Pancreas (tissue), 10 donors: ENCODE data around the gene ZNF200. TPM values are rescaled to one million over a fixed set of nuclear protein-coding genes. Genes with fewer than 3 reads are reported as not detected.

ENCODE experiments used
- ATAC-seq, 4 donors: fragments of 200-7000 bp; cut with Tn5 transposase; one replicate each; pipeline versions ENCODE4 v1.8.0 to v1.9.1; 2020; ENCODE audit warnings: mild to moderate bottlenecking in 4 of 4, moderate library complexity in 4 of 4
- DNase-seq, 6 donors: peaks; one replicate each; pipeline ENCODE4 v3.0.0-alpha.2; 2020
- FAIRE-seq: peaks from 2 replicates; lab custom pipeline; 2012; peaks lifted over from hg19 to GRCh38; lab: Jason Lieb, UNC
- H3K27ac ChIP-seq, 4 donors: fragments of 200-600 bp; sonication (generic); 1 replicate in 3 of 4; 2 replicates in 1 of 4; pipeline versions ENCODE4 v1.5.0 to v1.8.0; 2020
- H3K27me3 ChIP-seq, 4 donors: fragments of 200-600 bp; one replicate each; pipeline ENCODE4 v1.8.0; 2021
- H3K36me3 ChIP-seq, 3 donors: fragments of 200-600 bp; sonication (generic) in 1 of 3; one replicate each; pipeline versions ENCODE4 v1.5.0 to v1.8.0; 2020 to 2021
- H3K4me1 ChIP-seq, 3 donors: fragments of 200-600 bp; one replicate each; pipeline ENCODE4 v1.8.0; 2021
- H3K4me3 ChIP-seq, 4 donors: fragments of 200-600 bp; sonication (generic) in 2 of 4; one replicate each; pipeline versions ENCODE4 v1.5.0 to v1.8.0; 2020 to 2021
- H3K9me3 ChIP-seq, 4 donors: fragments of 200-600 bp; one replicate each; pipeline ENCODE4 v1.8.0; 2021
- WGBS, 2 donors: extraction: QIAGEN DNeasy Blood & Tissue Kit; methylation state at CpG; one replicate each; pipeline ENCODE4 v1.1.7; 2013; 5-methylcytosine and 5-hydroxymethylcytosine counted together
- intact Hi-C, 3 donors: fragments of 100-400 bp; cut with DNase I; formaldehyde crosslinking; loops; one replicate each; pipeline versions ENCODE4 v1.11.1 to v1.14.2; 2022
- polyA plus RNA-seq, 2 donors: library from polyadenylated mRNA; stranded (reverse); fragments of 200-250 nt; gene quantifications; one replicate each; pipeline ENCODE4 v1.2.3, GENCODE V29; 2013
- total RNA-seq, 6 donors: library from RNA; stranded (reverse); fragmentation: NEBNext Ultra II Directional in 4 of 6; extraction: Animal tissue kit (Norgen Biotek cat#: 25700) in 4 of 6; gene quantifications; one replicate each; pipeline versions ENCODE4 v1.2.1 to v1.2.4, GENCODE V29; 2021 to 2023
- TF ChIP-seq, protein P1 (sequence below), 4 donors: fragments of 200-600 bp; sonication (generic) in 3 of 4; IDR thresholded peaks; one replicate each; pipeline versions ENCODE4 v1.5.0 to v1.8.0; 2021; ENCODE audit warnings: antibody characterized with exemption in 4 of 4
- donor health status: healthy with polysubstance abuse.
- donor health status: DM: no; HTN: no; CAD: no; lungs with moderate emphysema.
- donor health status: DM: no; HTN: no; CAD: no.
- donor health status: control.
- donor health status: control.
- donor health status: Bipolar disorder and iron deficiency.
- donor health status: DM: yes; HTN: yes; CAD: no.
- donor health status: DM: no; HTN: no; CAD: no.
- donor health status: DM: no; HTN: no; CAD: no.
- donor health status: DM: yes; HTN: yes; CAD: no.

ZNF200 gene
- total and polyA plus RNA-seq, 8 donors = 1.5 to 3.7 (median 2.6) TPM

DNA sequence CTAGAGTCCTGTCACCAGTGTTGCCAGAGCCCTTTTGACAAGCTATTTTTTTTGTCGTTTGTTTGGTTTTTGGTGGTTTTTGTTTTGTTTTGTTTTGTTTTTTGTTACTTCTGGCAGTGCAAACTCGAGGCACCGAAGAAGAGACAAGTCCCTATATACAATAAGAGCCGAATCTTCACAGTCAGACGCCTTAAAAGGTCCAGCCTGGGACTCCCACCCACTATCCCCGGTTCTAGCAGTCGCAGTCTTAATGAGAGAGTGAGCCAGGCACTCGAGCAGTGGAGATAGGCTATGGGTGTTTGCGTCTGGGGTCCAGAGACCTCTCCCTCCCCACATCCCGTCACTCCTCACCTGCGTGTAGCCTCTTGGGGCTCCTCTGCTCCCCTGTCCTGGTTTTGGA lies 45.1 kb downstream of the ZNF200 start:
- no peak for DNase-seq
- Histone ChIP-seq H3K9me3 (no peaks in the 10 kb centered on the region), H3K27ac (no peak overlapping the region), H3K4me1 (peaks cover 0 to 5% (median 0%) of the 10 kb centered on the region in 3 donors), H3K27me3 (peaks cover 5 to 80% (median 20%) of the 10 kb centered on the region in 4 donors), H3K4me3 (no peak overlapping the region), H3K36me3 (no peaks in the 10 kb centered on the region)
- ATAC-seq = no peak
- intact Hi-C loops = no loop called here
- TF ChIP-seq, protein P1, sequence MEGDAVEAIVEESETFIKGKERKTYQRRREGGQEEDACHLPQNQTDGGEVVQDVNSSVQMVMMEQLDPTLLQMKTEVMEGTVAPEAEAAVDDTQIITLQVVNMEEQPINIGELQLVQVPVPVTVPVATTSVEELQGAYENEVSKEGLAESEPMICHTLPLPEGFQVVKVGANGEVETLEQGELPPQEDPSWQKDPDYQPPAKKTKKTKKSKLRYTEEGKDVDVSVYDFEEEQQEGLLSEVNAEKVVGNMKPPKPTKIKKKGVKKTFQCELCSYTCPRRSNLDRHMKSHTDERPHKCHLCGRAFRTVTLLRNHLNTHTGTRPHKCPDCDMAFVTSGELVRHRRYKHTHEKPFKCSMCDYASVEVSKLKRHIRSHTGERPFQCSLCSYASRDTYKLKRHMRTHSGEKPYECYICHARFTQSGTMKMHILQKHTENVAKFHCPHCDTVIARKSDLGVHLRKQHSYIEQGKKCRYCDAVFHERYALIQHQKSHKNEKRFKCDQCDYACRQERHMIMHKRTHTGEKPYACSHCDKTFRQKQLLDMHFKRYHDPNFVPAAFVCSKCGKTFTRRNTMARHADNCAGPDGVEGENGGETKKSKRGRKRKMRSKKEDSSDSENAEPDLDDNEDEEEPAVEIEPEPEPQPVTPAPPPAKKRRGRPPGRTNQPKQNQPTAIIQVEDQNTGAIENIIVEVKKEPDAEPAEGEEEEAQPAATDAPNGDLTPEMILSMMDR (IDR thresholded peaks at IDR 0.05) = no peak
- 19 to 20% methylated on average over 11 of the region's 11 CpGs for WGBS, 2 donors
- FAIRE-seq = no peak

- ATAC-seq (peak in 2 of 4 donors; percentile 43 to 54), DNase-seq (no peak), FAIRE-seq (no peak)
- H3K36me3 ChIP-seq = no peaks in the 10 kb centered on the region
- peaks cover 5 to 80% (median 20%) of the 10 kb centered on the region in 4 donors for H3K27me3 ChIP-seq
- no peaks in the 10 kb centered on the region for H3K9me3 ChIP-seq
- H3K4me1 ChIP-seq = peaks cover 0 to 5% (median 0%) of the 10 kb centered on the region in 3 donors
- intact Hi-C loops = no loop called here
- 5 to 6% methylated on average over 60 to 61 of the region's 61 CpGs for WGBS, 2 donors
- no peak overlapping the region for H3K27ac ChIP-seq
- peak overlapping the region in 1 of 4 donors; percentile 25 for H3K4me3 ChIP-seq
- TF ChIP-seq, protein P1 (IDR thresholded peaks at IDR 0.05) = no peak
Measured at GRCh38 chr16:3188925-3189825, 45.8 kb downstream of the ZNF200 start.

DNA sequence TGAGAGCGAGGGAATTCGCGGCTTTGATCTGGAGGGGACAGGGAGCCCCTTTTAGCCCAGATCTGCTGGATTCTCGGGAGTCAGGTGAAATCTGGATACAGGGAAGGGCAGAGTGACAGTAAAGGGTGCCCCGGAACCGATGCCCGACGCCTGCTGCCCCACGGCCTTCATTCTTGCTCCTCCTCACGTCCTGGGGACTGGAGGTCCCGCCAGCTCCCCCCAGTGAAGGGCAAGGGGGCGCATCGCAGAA lies 46.4 kb downstream of the ZNF200 start:
- Histone ChIP-seq H3K4me3 (peak overlapping the region in 2 of 4 donors; percentile 4 to 25), H3K36me3 (no peaks in the 10 kb centered on the region), H3K27me3 (peaks cover under 1 to 80% (median 22%) of the 10 kb centered on the region in 4 donors), H3K4me1 (peaks cover 0 to 5% (median 0%) of the 10 kb centered on the region in 3 donors), H3K9me3 (no peaks in the 10 kb centered on the region), H3K27ac (no peak overlapping the region)
- TF ChIP-seq, protein P1 (IDR thresholded peaks at IDR 0.05) = no peak
- FAIRE-seq (no peak), ATAC-seq (peak in 1 of 4 donors; percentile 28), DNase-seq (no peak)
- intact Hi-C loops = no loop called here
- 2 to 5% methylated on average over 9 to 13 of the region's 13 CpGs for WGBS, 2 donors

DNA sequence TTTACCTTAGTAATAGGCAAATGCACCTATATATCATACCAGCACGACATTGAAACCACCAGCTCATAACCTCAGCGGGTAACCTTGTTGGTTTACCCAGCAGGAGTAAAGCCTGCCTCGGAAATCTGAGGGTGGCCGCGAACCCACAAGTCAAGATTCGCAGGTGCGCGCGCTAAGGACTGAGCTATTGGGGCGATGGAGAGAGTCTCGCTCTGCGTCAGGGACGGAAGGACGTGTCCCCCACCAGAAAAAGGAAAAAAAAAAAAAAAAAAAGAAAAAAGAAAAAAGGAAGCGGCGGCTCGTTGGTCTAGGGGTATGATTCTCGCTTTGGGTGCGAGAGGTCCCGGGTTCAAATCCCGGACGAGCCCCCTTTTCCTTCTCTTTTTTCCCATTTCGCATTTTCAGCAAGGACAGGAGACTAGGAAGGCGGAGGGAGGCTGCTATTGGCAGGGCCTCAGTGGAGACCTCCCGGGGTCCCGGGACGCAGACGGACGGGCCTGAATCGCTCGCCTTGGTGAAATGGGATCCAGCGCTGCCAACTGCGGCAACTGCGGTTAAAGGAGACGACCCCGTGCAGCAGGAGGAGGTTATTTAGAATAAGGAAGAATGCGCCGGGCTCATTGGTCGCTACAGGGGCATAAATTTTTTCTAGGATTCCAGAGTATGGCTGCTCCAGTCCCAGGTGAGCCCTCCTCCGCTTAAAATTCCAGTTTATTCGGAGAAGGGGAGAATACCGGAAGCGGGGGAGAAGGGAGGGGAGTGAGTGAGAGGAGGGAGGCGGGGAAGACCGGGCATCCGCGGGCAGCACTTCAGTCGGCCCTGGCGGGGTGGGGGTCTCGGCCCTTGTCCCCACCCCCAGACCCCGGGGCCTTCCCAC lies 46.9 kb downstream of the ZNF200 start, which contains the start of gene OR1F1:
Gene OR1F1, plus strand, starts transcription at position 407 of the 877 bp plus-strand sequence.
- Histone ChIP-seq H3K27me3 (peaks cover 0 to 79% (median 20%) of the 10 kb centered on the region in 4 donors), H3K27ac (no peak within 1 kb of the TSS), H3K4me3 (peak within 1 kb of the TSS in 2 of 4 donors; percentile 4 to 25), H3K9me3 (no peaks in the 10 kb centered on the region), H3K36me3 (no peaks in the 10 kb centered on the region), H3K4me1 (peaks cover 0 to 10% (median 0%) of the 10 kb centered on the region in 3 donors)
- ATAC-seq = peak in 1 of 4 donors; percentile 38
- TF ChIP-seq, protein P1 (IDR thresholded peaks at IDR 0.05) = no peak
- 3 to 5% methylated on average over 43 to 51 of the region's 51 CpGs for WGBS, 2 donors
- DNase-seq = no peak
- no peak for FAIRE-seq
- intact Hi-C loops = no loop called here
